ELF-1 (cell line): ENCODE measurements around the gene RNF34.
A peak's percentile ranks its signal among the peaks of the same experiment; 100 is the strongest.

ENCODE experiments used
- DNase-seq: peaks from one replicate; pipeline ENCODE4 v3.0.0-alpha.2; 2016; ENCODE audit warnings: low read depth, low spot score

The RNF34 gene

GRCh38 chr12:121466794-121467637 is 67.1 kb downstream of the RNF34 start:
- peak; percentile 84 for DNase-seq

GRCh38 chr12:121467638-121468498 is 68.0 kb downstream of the RNF34 start:
- peak; percentile 86 for DNase-seq

GRCh38 chr12:121468499-121468801 is 68.5 kb downstream of the RNF34 start:
- peak; percentile 23 for DNase-seq

GRCh38 chr12:121470751-121471150 is 70.8 kb downstream of the RNF34 start:
- no peak for DNase-seq

GRCh38 chr12:121472150-121472905 is 72.4 kb downstream of the RNF34 start:
- DNase-seq = no peak
